Hematopoietic multipotent progenitor cell (in vitro differentiated cells): ENCODE measurements around the gene CMTM7. TPM values are rescaled to one million over a fixed set of nuclear protein-coding genes. Genes with fewer than 3 reads are reported as not detected.

ENCODE experiments used
- DNase-seq, 3 donors: peaks; one replicate each; pipeline ENCODE4 v3.0.0-alpha.2; 2011 to 2015; ENCODE audit warnings: low read depth in 2 of 3, low spot score in 2 of 3
- total RNA-seq: library from RNA; depleted of rRNA; stranded (reverse); fragments of >200 nt; gene quantifications from one replicate; pipeline ENCODE4 v1.2.3, GENCODE V29; 2012

Gene CMTM7
- total RNA-seq, 1 donor: 23.4 TPM

DNA sequence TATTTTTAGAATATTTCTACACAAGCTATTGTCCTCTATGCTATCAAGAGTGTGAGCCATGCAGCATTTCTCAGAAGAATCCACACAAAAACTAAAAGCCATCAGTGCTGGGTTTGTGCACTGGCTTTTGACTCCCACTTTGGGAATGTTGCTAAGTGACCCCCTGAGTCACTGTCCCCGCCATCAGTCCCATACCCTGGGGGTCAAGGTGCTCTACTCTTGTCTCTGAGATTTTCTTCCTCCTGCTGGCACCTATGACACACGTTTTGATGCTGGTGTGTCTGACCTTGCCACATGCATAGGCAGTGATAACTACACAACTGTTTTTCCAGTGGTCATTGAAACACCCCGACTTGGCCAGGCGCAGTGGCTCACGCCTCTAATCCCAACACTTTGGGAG lies 19.8 kb downstream of the CMTM7 start:
- no peak for DNase-seq

DNA sequence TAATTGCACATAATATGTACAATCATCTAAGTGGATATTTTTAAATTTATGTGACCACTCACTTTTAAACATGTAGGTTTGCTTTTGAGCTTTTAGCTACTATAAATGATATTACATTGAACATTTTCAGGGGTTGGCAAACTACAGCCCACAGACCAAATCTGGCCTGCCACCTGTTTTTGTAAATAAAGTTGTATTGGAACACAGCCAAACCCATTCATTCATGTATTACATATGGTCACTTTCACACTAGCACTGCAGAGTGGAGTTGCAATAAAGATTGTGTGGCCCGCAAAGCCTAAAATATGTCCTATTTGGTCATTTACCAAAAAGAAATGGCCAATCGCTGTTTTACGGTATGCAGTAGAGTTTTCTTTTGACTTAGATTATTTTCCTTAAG lies 21.2 kb downstream of the CMTM7 start:
- DNase-seq: no peak

DNA sequence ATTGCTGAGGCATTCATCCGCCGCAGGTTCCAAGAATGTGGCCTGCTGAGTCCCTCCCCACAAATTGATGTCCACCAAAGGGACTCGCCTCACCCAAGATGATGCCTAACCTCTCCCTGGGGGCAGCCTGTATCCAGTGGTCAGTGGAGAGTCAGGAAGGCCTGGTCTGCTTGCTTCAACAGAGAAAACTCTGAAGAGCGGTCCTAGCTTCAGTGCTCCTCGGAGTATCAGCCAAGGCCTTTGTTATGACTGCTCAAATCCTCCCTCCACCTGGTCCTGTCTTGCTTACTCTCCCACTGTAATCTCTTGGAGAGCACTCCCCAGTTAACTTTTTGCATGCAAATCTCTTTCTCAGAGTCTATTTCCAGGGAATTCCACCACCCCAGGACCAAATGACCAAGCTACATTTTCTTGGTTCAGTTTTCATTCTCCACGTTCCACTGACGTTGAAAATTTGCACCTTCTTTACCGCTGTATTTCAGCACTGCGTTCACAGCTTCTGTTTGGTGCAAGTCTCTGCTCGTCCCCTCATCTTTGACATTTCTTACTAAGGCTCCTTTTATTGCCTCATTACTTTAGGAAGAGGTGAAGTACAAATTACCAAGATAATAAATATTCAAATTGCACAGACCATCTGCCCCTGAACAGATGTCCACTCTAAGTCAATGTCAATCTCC lies 22.3 kb downstream of the CMTM7 start:
- no peak for DNase-seq

DNA sequence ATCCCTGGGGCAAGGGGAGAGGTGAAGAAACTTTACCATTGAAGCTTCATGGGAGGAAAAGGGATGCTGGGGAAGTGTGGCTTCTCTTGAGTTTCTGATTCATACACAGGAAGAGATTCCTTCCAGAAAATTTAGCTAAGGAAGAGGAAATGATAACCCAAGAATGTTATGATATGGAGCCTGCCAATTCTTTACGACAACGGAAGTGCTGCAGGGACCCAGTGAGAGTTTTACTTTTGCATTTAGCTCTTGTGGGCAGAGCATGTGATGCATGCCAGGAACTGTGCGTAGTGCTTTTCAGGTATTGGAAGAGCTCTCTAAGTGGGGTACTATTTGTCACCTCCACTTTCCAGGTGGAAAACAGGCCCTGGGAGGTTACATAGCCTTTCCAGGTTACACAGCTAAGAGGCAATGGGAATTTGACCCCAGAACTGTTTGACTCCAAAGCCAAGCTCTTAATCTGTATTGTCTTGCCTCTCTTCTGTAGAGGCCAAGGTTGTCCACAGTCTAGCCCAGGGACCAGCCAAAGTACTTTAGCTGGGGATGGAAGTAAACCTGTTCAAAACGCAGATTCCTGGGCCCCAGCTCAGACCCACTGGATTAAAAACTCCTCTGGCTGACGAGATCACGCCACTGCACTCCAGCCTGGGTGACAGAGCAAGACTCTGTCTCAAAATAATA lies 23.0 kb downstream of the CMTM7 start:
- DNase-seq: peak in 1 of 3 donors; percentile 58

DNA sequence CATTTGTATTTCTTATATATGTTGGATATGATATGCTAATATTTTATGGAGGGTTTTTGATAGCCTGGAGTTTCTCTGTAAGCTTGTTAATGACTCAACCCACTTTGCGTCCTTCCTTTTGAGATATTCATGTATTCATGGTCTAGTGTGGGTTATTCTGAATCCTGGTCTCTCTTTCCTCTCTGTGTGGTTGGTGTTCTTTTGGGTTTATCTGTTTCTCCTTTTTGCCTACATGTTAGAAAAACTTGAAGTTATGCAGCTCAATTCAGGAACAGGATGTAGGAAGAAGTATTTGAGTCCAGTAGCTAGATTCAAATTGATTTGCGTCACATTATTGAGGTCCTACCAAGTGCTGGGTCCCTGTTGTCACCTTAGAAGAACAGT lies 28.1 kb downstream of the CMTM7 start:
- no peak for DNase-seq

DNA sequence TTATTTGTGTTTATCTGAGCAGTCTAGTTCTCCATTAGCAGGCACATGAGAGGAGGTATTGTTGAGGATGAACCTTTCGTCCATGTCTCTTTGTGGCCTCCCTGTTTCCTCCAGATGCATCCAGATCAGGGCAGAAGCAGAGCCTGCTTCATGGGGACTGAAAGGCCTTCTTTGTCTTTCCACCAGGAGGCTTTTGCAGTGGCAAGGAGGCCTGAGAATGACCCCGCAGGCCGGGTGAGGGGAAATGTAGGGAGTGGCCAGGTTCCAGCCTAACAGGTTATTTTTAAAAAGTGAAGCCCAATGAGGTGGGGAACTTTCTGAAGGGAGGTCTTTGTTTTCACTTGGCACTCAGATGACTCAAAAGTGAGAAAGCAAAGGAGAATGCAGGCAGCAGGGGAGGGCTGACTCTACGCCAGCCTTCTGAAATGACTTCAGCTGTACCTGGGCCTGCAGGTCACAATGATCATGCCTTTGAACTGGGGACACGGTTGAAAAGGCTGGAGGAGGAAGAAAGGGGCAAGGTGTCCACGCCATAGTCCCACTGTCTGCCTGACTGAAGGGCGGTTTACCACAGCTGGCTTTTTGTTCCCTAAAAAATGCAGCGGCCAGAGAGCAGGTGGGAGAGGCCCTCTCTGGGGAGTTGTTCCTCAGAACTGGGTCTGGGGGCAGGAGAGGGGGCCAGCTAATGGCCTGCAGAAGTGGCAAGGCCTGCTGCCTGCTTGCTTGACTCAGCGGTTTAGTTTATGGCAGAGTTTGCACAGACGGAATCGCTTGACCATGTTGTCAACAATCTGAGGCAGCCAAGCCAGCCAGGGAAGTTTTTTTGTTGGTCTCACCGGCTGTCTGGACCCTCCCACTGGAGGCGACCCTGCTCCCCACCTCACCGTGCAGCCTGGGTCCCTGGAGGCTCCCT lies 28.7 kb downstream of the CMTM7 start:
- DNase-seq: peak in 2 of 3 donors; percentile 56 to 80

DNA sequence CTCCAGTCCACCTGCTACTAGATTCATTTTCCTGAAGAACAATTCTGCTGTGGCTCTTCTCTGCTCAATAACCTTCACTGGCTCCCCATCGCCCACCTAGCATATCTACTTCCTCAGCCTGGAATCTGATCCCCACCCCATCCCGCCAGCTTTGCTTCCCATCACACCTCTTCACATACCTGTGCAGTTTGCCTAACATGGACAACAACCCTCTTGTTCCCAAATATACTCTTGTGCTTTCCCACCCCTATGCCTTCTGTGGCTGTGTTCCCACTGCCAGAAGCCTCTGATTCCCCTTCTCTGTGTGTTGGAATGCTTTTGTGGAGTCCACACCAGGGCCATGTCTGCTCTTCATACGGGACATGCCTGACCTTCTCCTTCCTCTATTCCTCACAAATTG lies 29.5 kb downstream of the CMTM7 start:
- no peak for DNase-seq

DNA sequence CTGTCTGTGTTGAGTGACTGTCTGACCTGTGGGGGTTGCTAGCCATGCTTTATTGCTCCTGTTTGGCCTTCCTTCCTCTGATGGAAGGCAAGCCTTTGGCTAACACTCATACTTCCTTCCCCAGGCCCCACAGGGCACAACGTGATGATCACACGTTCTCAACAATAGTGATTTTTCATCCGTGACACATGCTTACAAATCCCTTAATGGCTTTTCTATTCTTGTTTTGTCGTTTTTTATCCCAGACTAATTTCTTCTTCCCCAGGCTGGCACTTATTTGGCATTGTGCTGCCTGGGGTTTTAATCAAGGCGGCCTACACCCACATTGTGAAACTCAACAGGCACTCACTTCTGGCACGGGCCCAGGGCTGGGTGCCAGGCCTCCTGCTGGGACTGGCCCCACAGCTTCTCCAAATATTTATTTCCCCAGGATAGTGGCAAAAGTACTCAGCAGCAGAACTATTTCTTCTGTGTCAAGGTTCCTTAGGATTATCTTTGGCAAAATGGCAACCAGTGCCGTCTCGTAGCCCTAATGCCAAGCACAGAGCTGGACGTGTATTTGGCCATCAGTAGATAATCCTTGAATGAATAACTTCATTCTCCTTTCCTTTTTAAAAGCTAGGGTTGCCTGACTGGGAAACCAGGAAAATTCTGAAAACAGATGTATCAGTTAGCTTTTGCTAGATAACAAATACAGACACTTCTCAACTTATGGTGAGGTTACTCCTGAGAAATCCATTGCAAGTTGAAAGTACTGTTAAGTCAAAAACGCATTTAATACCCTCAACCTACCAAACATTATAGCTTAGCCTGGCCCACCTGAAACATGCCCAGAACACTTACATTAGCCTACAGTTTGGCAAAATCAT lies 30.6 kb downstream of the CMTM7 start:
- DNase-seq: peak in 1 of 3 donors; percentile 42

DNA sequence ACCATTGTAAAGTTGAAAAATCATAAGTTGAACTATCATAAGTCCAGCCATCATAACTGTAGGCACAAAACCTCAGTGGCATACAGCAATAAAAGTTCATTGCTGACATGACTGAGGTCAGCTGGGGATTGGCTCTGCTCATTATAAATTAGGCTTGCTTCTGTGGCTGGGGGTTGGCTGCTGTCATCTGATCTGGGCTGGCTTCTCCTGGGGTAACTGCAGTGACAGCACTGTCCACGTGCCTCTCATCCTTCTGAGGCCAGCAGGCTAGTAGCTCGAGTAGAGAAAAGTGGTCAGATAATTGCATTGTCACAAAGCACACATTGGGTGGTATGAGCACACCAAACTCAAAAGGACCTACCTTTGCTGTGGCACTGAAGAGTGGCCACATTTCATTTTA lies 31.3 kb downstream of the CMTM7 start:
- DNase-seq: no peak

DNA sequence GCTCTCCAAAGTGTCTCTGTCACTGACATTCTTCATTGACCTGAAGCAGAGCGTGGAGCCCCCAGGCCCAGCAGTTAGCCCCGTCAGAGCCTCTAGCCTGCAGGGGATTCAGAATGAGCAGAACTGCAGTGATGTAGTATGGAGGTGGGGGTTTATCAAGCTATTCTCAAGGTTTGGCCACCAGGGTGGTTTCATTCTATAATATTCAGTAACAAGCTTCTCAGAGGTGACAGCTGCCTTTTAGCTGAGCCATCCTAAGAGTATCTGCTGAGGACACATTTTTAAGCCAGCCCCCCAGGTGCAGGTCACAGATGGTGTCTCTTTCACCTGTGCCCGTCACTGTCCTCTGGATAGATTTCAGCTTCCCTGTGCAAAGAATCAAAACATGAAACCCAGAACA lies 31.9 kb downstream of the CMTM7 start:
- no peak for DNase-seq

DNA sequence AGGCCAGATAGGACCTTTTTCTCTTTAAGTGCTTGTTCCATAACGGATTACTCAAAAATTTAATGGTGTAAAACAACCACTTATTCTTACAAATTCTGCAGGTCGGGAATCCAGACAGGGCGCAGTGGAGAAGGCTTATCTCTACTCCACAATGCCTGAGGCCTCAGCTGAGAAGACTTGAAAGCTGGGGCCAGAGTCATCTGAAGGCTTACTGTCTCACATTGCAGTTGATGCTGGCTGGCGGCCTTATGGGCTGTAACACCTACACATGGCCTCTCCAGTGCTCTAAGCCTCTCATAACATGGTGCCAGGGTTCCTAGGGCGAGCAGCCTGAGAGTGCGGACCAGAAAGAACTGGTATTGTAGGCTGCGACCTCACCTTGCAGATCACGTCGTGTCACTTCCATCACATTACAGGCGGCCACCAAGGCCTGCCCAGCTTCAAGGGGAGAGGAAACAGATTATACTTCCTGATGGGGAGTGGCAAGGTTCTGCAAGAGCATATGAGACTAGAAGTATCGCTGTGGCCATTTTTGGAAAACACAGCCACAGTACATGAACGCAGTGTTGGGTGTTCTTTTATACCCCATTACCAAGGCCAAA lies 32.4 kb downstream of the CMTM7 start:
- DNase-seq: peak in 1 of 3 donors; percentile 72

DNA sequence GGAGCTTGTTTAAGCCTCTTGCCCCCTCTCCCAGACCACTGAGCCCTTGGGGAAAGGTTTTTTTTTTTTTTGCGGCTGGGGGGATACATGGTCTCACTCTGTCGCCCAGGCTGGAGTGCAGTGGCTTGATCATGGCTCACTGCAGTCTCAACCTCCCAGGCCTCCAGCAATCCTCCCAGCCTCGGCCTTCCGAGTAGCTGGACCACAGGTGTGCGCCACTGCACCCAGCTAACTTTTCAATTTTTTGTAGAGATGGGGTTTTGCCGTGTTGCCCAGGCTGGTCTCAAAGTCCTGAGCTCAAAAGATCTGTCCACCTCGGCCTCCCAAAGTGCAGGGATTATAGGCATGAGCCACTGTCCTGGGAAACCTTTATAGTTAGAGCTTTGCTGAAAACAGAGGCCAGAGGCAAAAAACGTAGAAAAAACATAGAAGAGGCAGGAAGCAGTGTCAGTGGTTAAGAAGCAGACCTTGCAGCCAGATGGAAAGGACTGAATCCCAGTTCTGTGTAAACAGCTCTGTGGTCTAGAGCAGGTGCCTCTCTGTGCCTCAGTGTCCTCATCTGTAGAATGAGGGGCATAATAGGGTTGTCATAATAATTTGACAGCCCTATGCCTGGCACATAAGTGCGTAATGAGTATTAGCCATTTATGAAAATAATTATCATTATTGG lies 33.1 kb downstream of the CMTM7 start:
- DNase-seq: no peak

DNA sequence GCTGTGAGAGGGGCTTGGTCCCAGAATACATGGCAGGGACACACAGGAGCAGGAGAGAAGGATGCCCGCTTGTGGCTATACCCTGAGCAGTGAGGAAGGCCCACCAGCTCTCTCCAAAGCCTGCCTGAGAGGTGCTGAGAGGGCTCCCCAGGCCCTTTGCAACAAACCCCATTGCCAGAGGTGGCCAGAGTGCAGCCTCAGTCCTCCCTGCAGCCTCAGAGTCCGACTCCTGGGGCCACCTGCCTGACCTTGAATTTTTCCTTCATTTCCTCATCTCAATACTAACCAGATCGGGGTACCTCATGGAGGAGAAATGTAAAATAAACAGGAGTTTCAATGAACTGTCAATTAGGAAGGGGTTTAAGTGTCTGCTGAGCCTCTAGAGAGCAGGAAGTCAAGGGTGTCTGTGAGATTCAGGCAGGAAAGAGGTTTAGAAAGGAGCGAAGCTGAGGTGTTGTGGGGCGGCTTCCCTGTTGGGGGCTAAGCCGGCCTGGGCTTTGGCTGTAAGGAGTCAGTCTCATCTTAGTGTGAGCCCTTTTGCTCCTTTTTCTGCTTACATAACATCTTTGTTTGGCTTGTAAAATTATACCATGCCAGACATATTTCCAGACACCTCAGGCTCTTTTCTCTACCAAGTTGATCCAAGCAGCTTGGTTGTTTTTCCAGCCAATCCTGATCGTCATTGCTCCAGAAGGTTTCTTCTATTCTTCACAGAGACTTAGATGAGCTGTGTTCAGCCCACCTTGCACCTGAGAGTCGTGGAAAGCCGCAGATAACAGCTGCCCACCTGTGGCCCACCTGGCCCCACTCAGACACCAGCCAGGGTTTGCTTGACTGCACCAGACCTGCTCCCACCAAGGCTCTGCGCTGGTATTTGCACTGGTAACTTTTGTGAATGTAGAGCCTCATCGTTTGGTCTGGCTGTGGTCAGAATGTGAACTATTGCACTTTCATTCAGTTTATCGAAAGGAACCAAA lies 36.7 kb downstream of the CMTM7 start:
- peak in 1 of 3 donors; percentile 60 for DNase-seq

DNA sequence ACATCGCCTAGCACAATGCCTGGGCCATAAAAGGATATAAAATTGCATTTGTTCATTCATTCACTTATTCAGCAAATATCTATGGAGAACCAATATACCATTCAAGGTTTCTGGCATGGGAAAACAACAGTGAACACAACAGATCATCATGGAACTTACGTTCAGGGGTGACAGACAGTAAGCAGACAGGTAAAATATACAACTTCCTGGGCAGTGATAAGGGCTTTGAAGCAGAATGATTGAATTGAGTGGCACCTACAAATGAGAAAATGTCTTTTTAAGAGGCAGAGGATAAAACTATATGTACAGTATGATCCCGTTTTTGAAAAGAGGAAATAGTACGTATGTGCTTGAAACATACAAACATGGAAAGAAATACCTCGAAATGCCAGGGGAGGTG lies 39.2 kb downstream of the CMTM7 start:
- DNase-seq: no peak

DNA sequence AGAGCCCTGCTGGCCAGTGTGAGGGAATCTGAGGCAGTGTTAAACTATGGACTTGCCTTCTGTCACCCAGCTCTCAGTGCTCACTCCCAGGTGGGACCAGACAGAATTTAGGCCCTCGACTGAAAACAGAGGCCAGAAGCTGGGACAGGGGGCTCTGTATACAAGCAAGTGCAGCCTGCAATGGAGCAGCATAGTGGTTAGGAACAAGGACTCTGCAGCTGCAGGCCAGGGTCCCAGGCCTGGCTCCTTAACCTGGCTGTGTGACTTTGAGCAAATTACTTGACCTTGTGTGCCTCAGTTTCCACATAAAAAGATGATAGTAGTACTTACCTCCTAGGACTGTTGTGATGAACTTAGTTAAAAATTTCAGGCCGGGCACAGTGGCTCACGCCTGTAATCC lies 39.8 kb downstream of the CMTM7 start:
- DNase-seq: no peak

DNA sequence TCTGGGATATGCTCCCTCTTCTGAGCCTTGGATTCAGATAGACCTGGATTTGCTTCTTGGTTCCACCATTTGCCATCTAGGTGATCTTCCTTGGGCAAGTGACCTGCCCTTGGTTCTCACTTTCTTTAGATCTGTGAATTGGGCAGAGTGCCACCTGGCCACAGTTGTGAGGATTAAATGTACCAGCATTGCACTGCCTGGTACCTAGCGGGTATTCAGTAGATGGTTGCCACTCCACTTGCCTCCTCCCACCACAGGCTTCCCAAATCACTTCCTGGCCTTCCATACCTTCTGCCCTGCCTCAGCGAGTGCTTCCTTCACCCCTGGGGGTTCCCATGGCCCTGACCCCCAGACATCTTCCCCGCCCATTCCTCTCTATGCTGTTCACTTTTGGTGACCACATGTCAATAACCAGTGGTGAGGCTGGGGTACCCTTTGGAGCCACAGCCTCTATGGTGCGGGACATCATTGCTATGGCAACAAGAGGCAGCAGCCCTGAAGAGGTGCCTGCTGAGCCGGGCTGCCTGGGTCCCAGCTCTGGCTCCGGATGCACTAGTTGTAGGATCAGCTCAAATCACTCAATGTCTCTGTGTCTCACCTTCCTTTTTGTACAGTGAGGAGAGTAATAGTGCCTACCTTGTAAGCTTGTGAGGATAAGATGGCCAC lies 40.5 kb downstream of the CMTM7 start:
- no peak for DNase-seq

DNA sequence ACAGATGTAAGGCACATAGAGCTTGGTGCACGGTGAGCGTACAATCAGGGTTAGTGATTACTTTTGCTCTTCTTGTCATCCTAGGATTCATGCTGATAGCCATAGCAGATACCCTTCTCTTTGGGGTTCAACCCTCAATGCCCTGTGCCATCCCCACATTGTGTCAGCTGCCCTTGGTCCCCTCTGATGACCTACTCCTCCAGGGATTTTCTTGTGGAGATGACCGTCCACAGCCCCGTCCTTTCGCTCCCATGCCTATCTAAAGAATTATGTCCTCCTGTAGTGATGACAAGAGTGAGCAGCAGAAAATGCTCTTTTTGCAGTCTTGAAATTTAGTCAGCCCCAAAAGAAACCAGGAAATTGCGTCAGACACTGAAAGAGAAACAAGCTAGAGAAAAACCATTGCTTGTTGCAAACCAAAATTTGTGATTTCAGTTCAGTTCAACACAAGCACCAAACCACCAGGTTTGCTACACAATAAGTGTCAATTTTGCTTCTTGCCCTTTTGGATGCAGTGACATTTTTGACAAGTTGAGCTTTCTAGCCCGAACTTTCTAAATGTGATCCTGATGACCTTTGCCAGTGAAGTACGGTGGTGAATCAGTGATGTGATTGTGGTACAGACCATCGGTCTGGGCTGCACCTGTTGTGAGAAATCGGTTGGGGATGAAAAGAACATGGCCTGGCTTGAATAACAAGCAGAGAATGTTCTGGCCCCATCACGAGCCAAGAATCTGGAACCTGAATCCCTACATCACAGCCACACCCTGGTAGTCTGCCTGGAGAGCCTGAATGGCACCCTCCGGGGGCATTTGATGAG lies 41.3 kb downstream of the CMTM7 start:
- DNase-seq: peak in 1 of 3 donors; percentile 28
